ENCODE results near the gene MYL4.

MYL4 gene

GRCh38 chr17:47188876-47189731 lies 20.0 kb upstream of the MYL4 start, which contains the start of gene CDC27:
Gene CDC27, minus strand, starts transcription at chr17:47189295. Its CDS starts 123 bp downstream, at chr17:47189172.
- TF ChIP-seq CTCF (IDR thresholded peaks at IDR 0.05; ENCODE audit: insufficient read depth, missing control alignments), result no peak
- FAIRE-seq (no peak), DNase-seq (ENCODE audit: insufficient read length, low spot score) (peak; percentile 78)

GRCh38 chr17:47189732-47190237 lies 19.4 kb upstream of the MYL4 start:
- no peak for FAIRE-seq
- no peak for TF ChIP-seq CTCF (IDR thresholded peaks at IDR 0.05; ENCODE audit: insufficient read depth, missing control alignments)
- DNase-seq (ENCODE audit: insufficient read length, low spot score), result no peak

GRCh38 chr17:47190243-47190642 lies 18.9 kb upstream of the MYL4 start:
- TF ChIP-seq CTCF (IDR thresholded peaks at IDR 0.05; ENCODE audit: insufficient read depth, missing control alignments), result no peak

GRCh38 chr17:47190770-47191169 lies 18.4 kb upstream of the MYL4 start:
- FAIRE-seq, result no peak
- no peak for TF ChIP-seq CTCF (IDR thresholded peaks at IDR 0.05; ENCODE audit: insufficient read depth, missing control alignments)
- DNase-seq (ENCODE audit: insufficient read length, low spot score), result no peak

More at GRCh38 chr17:47190243-47190642, 18.9 kb upstream of the MYL4 start:
- FAIRE-seq (no peak), DNase-seq (ENCODE audit: insufficient read length, low spot score) (no peak)

- no peak for TF ChIP-seq CTCF (IDR thresholded peaks at IDR 0.05; ENCODE audit: insufficient read depth, missing control alignments)
- no peak for FAIRE-seq
- no peak for DNase-seq (ENCODE audit: insufficient read length, low spot score)
Measured at GRCh38 chr17:47192554-47192953, 16.6 kb upstream of the MYL4 start.

- FAIRE-seq (no peak), DNase-seq (ENCODE audit: insufficient read length, low spot score) (no peak)
- no peak for TF ChIP-seq CTCF (IDR thresholded peaks at IDR 0.05; ENCODE audit: insufficient read depth, missing control alignments)
Measured at GRCh38 chr17:47193931-47194511, 15.1 kb upstream of the MYL4 start.

- TF ChIP-seq CTCF (IDR thresholded peaks at IDR 0.05; ENCODE audit: insufficient read depth, missing control alignments), result no peak
- DNase-seq (ENCODE audit: insufficient read length, low spot score) (no peak), FAIRE-seq (no peak)
Measured at GRCh38 chr17:47197821-47198220, 11.3 kb upstream of the MYL4 start.

Measured in D721Med (cell line).